Activated gamma-delta T cell treated with Interleukin-2 at 50 U/mL for 16 hours (primary cell): ENCODE results near the gene NOL9.
"Not testable (repeated sequence)": the region's sequence is repeated elsewhere in the genome, so short reads cannot be mapped to it uniquely, and the experiment has no call there.

Experiments
- DNase-seq: peaks from one replicate; pipeline ENCODE4 v3.0.0-alpha.2; 2020

NOL9 gene

DNA sequence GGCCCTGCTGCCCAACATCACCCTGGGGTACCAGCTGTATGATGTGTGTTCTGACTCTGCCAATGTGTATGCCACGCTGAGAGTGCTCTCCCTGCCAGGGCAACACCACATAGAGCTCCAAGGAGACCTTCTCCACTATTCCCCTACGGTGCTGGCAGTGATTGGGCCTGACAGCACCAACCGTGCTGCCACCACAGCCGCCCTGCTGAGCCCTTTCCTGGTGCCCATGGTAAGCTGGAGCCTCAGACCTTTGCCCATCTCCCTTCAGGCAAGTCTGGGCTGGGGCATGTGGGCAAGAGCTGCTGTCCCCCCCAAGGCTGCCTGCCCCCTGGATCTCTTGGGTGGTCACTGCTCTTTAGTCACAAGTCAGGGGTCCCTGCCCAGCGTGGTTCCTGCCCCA lies 16.7 kb upstream of the NOL9 start:
- no peak for DNase-seq

GRCh38 chr1:6570100-6570499 lies 15.8 kb upstream of the NOL9 start:
- no peak for DNase-seq

DNA sequence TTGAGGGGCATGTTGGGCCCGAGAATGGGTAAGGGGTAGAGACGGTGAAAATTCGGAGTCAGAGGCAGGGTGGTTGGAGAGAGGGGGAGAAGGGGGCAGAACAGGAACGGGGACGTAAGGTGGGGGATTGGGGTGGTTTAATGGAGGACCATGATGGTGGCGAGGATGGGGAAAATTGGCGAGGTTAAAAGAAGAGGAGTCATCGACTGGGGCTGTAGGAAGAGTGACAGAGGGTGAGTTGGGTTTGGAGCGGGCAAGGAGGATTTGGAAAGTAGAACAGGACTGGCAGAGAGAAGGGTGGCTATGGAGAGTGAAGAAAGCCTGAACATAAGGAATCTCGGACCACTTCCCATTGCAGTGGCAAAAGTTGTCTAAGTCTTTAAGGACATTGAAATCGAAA lies 14.7 kb upstream of the NOL9 start:
- DNase-seq, result no peak

- no peak for DNase-seq
Measured at GRCh38 chr1:6560267-6560666, 6.0 kb upstream of the NOL9 start.

DNA sequence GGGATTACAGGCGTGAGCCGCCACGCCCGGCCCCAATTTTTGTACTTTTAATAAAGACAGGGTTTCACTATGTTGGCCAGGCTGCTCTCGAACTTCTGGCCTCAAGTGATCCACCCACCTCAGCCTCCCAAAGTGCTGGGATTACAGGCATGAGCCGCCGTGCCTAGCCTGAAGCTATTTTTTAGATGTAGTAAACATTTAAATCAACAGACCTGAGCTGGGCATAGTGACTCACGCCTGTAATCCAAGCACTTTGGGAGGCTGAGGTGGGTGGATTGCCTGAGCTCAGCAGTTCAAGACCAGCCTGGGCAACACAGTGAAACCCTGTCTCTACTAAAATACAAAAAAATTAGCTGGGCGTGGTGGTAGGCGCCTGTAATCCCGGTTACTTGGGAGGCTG lies 4.8 kb upstream of the NOL9 start:
- not testable (repeated sequence) for DNase-seq

DNA sequence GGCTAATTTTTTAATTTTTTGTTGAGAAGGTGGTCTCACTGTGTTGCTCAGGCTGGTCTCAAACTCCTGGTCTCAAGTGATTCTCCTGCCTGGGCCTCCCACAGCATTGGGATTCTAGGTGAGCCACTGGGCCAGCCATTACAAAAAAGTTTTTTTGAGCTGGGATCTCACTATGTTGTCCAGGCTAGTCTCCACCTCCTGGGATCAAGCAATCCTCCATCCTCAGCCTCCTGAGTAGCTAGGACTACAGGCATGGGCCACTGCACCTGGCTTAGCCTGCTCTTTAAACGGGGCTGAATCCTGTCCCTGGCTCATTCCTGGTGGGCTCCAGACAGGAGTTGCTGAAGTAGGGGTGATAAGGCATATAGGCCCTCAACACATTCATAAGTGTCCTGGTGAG lies 3.3 kb upstream of the NOL9 start:
- no peak for DNase-seq

DNA sequence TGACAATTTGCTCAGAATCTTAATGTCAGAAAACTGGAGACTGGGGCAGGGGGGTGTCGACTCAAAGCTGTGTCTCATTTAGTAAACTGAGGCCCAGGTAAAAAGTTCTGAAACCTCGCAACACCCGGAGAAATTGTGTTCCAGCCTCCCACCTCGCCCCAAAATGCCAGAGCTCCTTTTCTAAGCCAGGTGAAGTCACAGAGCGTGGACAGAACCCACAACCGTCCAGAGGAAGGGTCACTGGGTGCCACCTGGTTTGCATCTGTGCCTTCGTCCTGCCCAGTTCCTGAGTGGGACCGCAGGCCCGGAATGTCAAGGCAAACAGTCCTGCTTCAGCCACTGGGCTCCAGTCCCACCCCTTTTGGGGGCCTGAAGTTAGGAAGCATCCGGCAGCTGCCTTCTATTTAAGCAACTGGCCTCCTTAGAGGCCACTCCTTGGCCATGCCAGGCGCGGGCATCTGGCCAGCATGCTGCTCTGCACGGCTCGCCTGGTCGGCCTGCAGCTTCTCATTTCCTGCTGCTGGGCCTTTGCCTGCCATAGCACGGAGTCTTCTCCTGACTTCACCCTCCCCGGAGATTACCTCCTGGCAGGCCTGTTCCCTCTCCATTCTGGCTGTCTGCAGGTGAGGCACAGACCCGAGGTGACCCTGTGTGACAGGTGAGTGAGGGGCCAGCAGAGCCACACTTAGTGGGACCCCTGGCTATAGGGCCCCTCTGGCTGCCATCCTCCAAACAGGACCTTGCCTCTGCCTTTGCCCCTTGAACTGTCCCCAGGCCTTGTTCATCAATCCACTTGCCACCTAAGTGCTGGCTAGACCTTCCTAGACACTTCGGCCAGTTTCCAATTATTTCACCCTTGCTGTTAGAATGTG lies 830 bp upstream of the NOL9 start, which contains the start of gene TAS1R1:
Gene TAS1R1, plus strand, starts transcription at position 401 of the 872 bp plus-strand sequence. Its CDS starts 67 bp downstream, at position 468.
- no peak for DNase-seq

GRCh38 chr1:6547301-6547700 lies 7.0 kb downstream of the NOL9 start:
- no peak for DNase-seq

GRCh38 chr1:6546326-6546725 lies 8.0 kb downstream of the NOL9 start:
- DNase-seq, result no peak

DNA sequence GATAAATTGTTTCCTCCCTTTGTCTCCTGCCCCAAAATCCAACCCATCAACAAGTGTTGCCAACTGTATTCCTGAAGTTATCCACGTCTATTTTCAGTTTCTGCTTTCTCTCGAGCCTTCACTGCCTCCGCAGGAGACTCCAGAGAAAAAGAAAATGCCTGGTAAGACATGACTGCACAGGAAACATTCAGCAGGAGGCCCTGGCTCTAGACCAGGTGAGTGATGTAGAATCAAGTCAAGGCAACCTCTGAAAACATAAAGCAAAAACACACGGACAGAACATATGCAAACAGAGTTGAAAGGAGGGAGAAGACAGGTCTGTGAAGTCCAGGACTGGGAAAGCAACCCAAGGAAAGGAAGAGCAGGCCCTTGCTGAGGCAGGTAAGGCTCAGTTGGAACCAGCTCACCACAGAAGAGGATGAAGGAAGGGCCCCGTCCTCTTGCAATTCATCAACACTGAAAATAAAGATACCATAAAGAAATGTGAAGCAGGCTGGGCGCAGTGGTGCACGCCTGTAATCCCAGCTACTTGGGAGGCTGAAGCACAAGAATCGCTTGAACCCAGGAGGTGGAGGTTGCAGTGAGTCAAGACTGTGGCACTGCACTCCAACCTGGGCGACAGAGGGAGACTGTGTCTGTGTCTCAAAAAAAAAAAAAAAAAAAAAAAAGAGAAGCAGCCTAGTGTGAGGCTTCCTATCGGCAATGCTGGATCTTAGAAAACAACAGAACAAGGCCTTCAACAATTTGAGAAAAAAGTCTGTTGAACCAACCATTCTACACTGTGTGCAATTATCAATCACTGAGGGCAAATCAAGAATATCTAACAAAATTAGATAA lies 8.8 kb downstream of the NOL9 start:
- no peak for DNase-seq

- DNase-seq, result no peak
Measured at GRCh38 chr1:6544831-6545230, 9.5 kb downstream of the NOL9 start.

DNA sequence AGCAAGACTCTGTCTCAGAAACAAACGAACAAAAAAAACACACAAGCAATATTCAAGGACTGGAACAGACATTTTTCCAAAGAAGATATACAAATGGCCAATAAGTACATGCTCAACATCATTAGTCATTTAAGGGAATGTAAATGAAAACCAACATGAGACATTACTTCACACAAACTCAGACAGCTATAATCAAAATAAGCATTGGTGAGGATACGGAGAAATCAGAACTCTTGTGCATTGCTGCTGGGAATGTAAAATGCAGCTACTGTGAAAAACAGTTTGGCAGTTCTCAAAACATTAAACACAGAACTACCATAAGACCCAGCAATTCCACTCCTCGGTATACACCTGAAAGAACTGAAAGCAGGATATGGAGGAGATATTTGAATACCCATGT lies 15.4 kb downstream of the NOL9 start:
- no peak for DNase-seq

DNA sequence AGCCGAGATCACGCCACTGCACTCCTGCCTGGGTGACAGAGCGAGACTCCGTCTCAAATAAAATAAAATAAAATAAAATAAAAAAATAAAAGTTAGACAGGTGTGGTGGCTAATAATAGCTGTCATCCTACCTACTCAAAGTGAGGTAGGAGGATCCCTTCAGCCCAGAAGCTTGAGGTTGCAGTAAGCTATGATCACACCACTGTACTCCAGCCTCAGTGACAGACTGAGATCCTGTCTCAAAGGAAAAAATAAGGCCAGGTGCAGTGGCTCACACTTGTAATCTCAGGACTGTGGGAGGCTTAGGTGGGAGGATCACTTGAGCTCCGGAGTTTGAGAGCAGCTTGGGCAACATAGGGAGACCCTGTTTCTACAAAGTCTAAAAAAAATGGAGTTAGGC lies 18.0 kb downstream of the NOL9 start:
- DNase-seq, result no peak

GRCh38 chr1:6535214-6535613 lies 19.1 kb downstream of the NOL9 start:
- DNase-seq, result no peak

- DNase-seq, result no peak
Measured at GRCh38 chr1:6534248-6534822, 20.0 kb downstream of the NOL9 start.

DNA sequence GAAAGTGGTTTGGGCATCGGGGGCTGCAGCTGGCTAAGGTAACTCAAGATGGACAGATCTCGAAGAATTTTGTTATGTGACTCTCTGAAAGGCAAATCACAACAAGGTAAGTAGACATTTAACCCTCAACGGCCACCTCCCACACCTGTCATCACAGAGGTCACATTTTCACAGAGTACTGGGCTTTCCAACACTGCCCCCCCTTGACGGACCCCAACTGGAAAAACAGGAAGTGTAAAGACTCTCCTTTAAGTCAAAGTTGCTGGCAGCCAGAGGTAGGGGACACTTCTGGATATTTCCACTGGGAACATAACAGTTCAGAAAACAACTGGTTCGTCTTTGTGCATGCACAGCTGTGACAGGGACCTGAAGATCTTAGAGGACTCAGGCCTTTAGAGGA lies 22.3 kb downstream of the NOL9 start:
- DNase-seq, result no peak

GRCh38 chr1:6530504-6531160 lies 23.7 kb downstream of the NOL9 start:
- no peak for DNase-seq

GRCh38 chr1:6528492-6528891 lies 25.8 kb downstream of the NOL9 start:
- no peak for DNase-seq

- no peak for DNase-seq
Measured at GRCh38 chr1:6526316-6526715, 28.0 kb downstream of the NOL9 start.

- DNase-seq, result no peak
Measured at GRCh38 chr1:6523566-6523965, 30.7 kb downstream of the NOL9 start.

DNA sequence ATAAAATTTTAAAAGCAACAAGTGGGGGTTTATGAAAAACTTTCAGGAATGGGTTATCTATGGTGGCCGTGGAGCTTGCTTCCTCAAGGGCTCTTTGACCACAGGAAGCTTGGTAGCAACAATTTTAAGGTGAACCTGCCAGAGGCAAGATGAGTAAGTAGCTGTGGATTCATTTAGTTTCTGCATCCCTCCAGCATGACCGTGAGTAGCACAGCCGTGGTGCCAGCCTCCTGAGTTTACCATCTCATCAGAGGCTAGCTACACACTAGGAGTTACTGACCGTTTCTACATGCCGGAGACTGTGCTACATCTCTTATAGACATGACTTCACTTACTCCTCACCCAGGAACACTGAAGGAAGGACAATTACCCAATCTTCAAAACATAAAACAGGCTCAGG lies 32.8 kb downstream of the NOL9 start:
- no peak for DNase-seq

DNA sequence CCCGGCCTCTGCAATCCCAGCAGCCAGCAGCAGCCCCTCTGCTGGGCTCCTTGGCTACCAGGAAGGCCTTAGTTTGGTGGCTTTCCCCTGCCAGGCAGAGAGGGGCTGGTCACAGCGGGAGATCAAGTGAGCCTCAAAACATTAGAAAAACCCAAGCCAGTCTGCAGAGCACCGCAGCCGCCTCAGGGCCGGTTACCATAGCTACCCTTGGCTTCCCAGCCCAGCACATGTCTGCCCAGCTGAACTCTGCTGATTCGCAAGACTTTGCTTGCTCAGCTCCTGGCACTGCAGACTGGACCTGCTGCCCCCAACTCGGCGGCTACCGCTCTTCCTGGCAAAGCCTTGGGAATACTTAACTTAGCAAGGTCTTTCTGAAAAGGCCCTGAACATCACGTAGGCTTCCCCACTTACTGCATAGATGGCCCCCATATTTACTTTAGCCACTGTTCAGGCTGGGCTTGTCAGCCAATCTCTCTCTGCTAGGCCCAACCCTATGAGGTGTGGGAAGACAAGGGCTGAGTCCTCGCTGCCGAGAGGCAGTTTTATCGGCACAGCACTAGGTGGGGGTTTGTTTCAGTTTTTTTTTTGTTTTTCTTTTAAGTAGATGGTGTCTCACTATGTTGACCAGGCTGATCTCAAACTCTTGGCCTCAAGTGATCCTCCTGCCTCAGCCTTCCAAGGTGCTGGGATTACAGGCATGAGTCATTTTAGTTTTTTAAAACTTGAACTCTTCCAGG lies 34.2 kb downstream of the NOL9 start:
- no peak for DNase-seq
